Fibroblast of skin of abdomen (primary cell): ENCODE measurements around the gene CYP4F3.
"Not testable (repeated sequence)": the region's sequence is repeated elsewhere in the genome, so short reads cannot be mapped to it uniquely, and the experiment has no call there.

Source experiments
- DNase-seq: peaks from one replicate; pipeline ENCODE4 v3.0.0-alpha.2; 2013

CYP4F3 gene

DNA sequence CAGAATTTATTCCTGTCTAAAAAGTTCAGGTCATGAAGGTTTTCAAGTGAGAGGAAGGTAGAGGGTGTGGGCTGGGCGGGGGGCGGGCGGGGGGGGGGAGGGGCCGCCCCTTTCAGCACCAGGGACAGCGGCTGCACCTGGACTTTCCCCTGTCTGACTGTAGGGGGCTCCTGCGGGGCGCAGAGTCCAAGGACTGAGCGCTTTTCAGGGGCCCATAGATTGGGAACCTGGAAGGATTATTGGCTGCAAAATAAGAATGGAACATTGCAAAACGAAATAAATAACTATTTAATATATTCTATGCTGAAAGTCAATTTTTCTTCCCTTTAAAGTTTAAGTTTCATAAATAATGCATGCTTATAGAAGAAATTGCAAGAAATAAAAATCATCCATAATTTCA is 8.9 kb upstream of the CYP4F3 start:
- no peak for DNase-seq

DNA sequence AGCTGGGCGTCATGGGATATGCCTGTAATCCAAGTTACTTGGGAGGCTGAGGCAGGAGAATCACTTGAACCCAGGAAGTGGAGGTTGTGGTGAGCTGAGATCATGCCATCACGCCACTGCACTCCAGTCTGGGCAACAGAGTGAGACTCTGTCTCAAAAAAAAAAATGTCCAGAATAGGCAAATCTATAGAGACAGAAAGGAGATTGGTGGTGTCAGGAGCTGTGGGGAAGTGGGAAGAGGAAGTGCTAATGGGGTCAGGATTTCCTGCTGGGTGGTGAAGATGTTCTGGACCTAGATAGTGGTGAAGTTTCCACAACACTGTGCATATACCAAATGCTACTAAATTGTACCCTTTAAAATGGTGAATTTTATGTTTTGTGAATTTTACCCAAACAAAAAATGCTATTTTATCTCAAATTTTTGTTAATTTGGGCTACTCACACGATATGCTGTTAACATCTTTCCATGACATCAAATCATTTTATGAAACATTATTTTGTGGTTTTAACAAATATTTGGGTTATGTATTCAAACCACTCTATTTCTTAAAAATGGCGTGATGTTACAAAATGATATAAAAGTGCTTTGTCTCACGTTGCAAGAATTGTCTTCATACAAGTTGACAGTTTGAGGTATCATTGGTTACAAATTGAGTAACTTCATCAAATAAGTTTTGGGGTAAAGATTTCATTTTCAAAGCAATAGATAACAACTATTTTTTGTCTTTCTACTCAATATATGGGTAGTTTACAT is 7.4 kb upstream of the CYP4F3 start:
- no peak for DNase-seq

DNA sequence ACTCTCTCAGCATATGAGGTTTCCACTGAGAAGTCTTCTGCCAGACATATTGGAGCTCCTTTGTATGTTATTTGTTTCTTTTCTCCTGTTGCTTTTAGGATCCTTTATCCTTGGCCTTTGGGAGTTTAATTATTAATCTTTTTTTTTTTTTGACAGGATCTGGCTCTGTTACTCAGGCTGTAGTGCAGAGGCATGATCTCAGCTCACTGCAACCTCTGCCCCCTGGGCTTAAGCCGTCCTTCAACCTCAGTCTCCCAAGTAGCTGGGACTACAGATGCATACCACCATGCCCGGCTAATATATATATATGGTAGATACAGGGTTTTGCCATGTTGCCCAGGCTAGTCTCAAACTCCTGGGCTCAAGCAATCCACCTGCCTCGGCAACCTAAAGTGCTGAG is 6.6 kb upstream of the CYP4F3 start:
- no peak for DNase-seq

DNA sequence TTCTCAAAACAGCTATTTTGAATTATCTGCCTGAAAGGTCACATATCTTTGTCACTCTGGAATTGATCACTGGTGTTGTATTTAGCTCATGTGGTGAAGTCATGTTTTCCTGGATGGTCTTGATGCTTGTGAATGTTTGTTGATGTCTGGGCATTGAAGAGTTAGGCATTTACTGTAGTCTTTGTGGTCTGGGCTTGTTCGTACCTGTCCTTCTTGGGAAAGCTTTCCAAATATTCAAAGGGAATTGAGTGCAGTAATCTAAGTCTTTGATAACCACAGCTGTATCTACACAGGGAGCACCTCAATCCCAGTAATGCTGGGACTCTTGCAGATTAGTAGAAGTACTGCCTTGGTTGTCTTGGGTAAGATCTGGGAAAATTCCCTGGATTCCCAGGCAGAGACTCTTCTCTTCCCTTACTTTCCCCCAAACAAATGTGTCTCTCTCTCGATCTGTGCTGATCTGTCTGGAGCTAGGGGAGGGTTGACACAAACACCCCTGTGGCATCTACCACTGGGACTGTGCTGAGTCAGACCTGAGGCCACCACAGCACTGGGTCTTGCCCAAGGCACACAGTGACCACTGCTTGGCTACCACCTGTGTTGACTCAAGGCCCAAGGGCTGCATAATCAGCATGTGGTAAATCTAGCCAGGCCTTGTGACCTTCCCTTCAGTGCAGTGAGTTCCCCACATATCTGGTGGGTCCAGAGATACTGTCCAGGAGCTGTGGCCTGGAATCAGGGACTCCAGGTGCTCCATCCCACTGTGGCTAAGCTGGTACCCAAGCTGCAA is 5.5 kb upstream of the CYP4F3 start:
- no peak for DNase-seq

DNA sequence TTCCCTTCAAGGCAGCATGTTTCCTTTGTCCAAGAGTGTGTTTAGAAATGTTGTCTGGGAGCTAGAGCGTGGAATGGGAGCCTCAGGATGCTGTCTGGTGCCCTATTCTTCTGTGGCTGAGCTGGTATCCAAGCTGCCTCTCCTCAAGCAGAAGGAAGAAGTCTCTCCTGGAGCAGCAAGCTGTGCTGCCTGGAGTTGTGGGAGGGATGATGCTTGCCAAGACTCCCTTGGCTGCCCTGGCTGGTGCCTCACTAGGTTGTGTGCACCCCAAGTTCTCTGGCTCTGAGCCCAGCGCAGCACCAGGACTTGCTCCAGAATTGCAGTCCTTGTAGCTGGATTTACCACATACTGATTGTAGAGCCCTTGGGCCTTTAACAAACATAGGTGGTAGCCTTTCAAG is 4.7 kb upstream of the CYP4F3 start:
- DNase-seq, result no peak

DNA sequence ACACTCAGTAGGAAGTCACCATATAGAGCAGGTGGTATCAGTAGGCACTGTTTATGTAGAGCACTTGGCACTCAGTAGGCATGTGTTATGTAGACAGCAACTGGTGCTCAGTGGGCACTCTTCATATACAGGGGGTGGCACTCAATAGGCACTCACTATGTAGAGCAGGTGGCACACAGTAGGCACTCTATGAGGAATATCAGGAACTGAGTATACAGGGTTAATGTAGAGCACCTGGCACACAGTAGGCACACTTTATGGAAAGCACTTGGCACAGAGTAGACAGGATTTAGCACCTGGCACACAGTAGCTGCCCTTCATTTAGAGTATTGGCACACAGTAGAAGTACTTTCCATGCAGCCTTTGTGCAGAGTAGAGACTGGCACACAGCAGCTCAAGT is 1.1 kb upstream of the CYP4F3 start:
- DNase-seq, result no peak

DNA sequence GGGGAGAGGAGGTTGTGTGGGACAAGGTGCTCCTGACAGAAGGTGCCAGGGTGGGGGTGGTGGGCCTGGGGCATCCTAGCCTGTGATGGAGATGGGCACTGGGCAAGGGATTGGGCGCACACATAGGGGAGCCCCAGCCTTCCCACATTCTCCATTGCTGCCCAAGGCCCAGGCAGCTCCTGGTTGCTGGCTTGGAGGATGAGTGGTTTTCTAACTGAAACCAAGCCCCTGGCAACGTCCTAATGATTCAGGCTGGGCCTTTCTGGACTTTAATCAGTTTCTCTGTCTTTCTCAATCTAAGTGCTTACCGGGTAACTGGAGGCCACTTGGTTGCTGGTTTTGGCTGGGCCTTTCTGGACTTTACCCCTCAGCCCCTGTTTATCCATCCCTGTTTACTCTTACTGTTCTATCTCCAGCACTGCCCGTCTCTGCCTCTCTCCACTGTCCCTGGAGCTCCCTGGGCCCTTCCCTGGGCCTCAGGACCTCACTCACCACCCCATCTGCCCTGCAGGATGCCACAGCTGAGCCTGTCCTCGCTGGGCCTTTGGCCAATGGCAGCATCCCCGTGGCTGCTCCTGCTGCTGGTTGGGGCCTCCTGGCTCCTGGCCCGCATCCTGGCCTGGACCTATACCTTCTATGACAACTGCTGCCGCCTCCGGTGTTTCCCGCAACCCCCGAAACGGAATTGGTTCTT is 354 bp downstream of the CYP4F3 start:
- no peak for DNase-seq

DNA sequence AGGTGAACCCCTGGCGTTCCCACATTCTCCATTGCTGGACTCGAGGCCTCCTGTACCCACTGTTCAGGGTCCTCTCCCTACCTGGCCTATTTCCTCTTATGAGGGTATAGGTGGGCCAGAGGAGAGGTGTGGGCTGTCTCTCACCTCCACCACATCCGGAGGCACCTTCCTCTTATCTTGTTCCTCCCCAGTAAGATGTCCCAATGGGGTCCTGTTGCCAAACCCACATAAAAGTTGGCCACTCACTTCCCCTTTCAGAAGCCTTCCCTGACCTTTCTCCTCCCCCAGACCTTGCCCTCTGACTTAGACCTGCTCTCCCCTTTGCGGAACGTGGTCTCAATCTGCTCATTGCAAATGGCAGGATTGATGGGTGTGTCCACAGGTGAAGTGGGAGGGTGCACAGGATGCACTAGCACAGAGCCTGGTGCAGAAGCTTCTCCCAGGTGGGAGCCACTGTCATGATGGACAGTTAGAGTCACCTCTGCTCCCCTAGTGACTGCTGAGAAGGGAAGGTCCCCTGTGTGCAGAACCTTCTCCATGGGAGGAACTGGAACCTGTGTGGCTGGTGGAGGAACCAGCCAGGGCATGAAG is 1.3 kb downstream of the CYP4F3 start:
- no peak for DNase-seq

DNA sequence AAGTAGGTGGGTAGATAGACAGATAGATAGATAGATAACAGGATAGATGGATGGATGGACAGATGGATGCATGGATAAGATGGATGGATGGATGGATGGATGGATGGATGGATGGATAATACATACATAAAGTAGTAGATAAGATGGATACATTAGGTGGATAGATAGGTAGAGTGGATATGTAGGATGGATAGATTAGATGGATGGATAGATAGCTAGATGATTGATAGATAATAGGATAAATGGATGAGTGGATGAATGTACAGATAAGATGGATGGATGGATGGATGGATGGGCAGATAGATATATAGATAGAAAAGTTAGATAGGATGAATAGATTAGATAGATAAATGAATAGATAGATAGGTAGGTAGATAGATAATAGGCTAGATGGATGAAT is 2.1 kb downstream of the CYP4F3 start:
- no peak for DNase-seq

DNA sequence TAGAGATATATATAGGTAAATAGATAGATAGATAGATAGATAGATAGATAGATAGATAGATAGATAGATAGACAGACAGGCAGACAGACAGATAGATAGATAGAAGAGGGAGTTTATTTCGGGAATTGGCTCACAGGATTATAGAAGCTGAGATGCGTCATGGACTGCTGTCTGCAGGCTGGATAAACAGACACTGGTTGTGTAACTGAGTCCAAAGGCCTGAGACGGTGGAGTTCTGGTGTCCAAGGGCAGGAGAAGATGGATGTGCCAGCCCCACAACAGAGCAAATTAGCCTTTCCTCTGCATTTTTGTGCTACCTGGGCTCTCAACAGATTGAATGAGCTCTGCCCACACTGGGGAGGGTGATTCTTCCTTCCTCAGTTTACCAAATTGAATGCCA is 2.7 kb downstream of the CYP4F3 start:
- no peak for DNase-seq

DNA sequence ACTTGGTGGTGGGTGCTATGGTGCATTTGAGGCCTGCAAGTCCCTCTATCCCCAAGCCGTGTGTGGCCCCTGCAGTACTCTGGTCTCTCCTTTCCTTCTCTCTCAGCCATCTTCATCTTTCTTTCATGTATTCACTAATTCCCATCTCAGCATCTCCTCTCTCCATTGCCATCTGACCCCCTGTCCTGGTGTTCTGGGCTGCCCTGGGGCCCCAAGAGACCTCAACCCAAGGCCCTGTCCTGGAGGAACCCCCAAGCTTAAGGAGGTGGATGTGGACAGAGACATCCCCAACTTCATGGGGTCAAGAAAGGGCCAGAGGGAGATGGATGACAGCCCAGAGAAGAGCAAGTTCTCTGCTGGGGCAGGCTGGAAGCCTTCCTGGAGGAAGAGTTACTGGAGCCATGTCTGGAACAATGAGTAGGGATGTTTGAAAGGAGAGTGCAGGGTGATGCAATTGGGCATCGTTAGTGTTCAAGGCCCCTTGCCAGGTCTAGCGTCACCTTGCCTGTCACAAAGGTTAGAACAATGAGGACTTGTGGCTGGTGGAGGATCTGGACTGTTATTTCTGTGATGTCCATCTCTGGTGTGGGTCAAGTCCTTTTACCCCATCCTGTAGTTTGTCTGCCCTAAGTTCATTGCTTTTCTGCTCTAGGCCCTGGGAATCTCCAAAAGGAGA is 3.5 kb downstream of the CYP4F3 start:
- DNase-seq, result no peak

DNA sequence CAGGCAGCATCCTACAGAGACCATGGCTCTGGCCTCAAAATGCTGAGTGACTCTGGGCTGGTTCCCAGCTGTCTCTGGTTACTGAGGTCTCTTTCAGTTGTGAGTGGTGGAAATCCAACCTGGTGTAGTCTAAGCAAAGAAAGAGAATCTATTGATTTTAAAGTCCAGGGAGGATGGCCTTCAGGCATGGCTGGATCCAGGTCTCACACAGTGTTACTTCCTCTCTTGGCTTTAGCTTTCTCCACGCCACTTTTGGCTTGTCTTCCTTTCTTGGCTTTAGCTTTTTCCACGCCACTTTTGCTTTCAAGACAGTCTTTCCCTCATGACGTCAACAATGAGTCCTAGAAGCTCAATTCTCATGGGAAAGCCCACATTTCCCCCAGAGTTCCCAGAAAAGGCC is 4.1 kb downstream of the CYP4F3 start:
- no peak for DNase-seq

DNA sequence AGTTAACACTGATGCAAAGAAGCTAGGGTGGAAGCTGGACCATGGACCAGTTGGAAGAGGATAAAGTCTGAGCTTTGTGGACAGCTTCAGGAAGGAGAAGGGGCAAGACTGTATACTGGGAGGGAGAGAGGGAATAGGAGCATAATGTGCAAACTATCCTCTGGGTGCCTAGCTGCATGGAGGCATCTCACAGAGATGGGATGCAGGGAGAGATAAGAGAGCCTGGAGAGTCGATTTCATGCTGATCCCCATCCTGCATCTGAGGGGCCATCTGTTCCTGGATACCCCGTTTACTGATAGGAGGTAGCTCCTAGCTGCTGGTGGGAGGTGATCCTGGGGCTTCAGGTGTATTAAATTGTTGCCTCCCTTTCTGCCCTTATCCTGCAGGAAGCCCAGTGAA is 8.8 kb downstream of the CYP4F3 start:
- no peak for DNase-seq

DNA sequence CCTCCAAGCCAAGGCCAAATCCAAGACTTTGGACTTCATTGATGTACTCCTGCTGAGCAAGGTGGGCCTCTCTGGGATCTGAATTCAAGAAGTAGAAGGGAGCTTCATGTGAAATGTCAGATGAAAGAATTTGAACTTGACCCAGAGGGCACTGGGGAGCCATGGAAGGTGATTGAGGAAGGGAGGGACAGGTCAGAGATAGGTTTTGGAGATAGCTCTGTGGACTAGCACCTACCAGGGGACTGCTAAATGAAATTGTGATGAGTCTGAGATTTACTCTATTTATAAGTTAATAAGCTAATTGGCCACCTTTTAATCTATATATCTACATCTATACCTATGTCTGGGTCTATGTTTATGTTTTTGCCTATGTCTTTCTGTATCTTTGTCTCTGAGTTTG is 9.4 kb downstream of the CYP4F3 start:
- not testable (repeated sequence) for DNase-seq

DNA sequence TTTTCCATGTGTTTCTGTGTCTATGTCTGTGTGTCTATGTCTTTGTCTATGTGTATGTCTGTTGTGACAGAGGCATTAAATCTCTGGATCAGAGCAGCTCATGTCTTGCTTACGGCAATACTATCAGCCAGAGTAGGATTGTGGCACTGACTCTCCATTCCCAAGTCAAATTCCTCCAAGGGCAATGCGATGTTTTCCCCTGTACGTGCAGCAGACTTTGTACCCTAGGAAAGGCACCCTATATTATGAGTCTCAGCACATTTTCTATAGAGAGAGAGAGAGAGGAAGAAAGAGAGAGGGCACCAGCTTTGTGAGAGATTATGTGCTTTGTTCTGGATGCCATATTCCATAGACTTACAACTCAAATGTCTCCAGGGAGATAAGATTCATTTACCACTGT is 11.1 kb downstream of the CYP4F3 start:
- no peak for DNase-seq

DNA sequence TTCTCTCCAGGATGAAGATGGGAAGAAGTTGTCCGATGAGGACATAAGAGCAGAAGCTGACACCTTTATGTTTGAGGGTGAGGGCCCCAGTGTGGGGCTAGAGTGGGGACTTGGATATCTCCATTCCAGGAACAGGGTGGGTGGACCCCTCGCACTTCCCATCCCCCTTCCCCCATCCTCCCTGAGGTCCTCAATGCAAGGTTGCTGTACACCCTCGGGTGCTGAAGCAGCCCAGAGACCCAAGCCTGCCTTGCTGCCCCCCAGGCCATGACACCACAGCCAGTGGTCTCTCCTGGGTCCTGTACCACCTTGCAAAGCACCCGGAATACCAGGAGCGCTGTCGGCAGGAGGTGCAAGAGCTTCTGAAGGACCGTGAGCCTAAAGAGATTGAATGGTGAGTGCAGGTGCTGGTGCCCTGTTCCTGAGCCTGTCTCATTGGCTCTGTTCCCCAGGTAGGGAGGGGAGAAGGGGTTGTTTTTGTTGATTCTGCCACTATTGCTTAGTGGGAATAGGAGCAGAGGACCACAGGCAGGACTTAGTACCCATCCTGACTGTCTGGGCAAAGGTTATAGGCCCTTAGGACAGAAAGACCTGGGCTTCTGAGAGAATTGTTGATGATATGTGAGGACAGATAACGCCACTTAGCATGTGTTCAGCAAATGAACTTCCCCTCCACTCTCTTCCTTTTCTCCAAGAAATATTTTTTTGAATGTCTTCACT is 12.0 kb downstream of the CYP4F3 start:
- DNase-seq, result no peak

DNA sequence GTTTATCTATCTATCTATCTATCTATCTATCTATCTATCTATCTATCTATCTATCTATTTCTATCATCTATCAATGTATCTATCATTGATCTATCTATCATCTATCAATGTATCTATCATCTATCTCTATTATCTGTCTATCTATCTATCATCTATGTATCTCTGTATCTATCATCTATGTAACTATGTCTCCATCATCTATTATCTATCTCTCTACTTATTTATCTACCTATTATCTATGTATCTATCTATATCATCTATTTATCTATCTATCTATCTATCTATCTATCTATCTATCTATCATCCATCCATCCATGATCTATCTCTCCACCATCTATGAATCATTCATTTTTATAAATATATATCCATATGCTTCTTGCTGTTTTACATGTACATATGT is 15.8 kb downstream of the CYP4F3 start:
- DNase-seq, result no peak

DNA sequence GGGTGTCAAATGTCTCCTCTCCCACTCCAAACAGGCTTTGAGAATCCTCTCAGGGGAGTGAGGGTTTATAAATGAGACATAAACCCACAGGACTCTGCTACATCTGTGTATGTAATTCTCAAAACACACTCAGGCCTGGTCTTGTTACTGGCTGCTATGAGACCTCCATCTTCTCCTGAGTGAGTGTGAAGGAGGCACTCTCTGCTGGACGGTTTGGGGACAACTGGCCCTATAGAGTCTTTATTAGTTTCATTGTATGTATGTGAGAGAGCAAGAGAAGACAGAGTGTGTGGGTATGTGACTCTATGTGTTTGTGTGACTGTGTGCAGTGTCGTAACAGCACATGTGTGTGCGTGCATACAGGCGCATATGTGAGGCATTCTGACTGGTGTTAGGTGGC is 22.6 kb downstream of the CYP4F3 start:
- DNase-seq, result no peak

DNA sequence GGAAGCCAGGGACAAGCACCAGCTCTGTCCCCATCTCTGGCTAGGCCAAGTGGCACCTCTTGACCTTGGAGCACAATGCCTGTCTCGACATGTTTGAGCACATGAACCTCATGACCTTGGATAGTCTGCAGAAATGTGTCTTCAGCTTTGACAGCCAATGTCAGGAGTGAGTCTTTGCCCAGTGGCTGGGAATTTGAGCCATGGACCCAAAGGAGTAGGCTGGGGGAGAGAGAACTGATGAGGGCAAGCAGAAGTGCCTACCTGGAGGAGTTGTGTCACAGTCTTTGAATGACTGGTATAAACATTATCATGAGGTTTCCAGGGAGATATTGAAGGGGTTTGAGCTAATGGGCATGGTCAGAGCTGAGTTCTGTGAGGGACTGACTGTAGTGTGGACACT is 25.5 kb downstream of the CYP4F3 start:
- DNase-seq, result no peak

DNA sequence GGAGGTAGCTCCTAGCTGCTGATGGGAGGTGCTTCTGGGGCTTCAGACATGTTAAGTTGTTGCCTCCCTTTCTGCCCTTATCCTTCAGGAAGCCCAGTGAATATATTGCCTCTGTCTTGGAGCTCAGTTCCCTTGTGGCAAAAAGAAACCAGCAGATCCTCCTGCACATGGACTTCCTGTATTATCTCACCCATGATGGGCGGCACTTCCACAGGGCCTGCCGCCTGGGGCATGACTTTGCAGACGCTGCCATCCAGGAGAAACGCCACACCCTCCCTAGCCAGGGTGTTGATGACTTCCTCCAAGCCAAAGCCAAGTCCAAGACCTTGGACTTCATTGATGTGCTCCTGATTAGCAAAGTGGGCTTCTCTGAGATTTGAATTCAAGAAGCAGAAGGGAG is 26.2 kb downstream of the CYP4F3 start:
- DNase-seq, result no peak

DNA sequence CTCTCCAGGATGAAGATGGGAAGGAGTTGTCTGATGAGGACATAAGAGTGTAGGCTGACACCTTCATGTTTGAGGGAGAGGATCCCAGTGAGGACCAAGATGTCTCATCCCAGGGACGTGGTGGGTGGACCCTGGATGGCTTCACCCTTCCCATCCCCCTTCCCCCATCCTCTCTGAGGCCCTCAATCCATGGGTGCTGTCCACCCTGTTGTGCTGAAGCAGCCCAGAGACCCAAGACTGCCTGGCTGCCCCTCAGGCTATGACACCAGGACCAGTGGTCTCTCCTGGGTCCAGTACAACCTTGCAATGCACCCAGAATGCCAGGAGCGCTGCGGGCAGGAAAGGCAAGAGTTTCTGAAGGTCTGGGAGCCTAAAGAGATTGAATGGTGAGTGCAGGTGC is 28.7 kb downstream of the CYP4F3 start:
- DNase-seq, result no peak

DNA sequence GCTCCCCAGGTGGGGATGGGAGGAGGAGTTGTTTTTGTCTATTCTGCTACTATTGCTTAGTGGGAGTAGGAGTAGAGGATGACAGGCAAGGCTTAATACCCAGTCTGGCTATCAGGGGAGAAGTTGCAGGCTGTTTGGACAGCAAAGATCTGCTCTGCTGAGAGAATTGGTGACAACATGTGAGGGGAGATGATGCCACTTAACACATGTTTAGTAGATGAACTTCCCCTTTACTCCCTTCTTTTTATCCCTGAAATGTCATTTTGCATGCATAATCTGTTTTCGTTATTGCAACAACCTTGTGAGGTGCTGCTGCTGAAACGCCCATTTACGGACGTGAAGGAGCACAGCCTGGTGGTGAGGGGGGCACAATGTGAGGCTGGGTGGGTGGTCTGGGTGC is 29.2 kb downstream of the CYP4F3 start:
- no peak for DNase-seq
